Transverse colon (tissue), 4 donors: ENCODE measurements around the gene PHF12. TPM values are rescaled to one million over a fixed set of nuclear protein-coding genes. Genes with fewer than 3 reads are reported as not detected.

Experiments
- DNase-seq: peaks from one replicate; pipeline ENCODE4 v3.0.0-alpha.2; 2019
- H3K27ac ChIP-seq, 4 donors: fragments of 200-600 bp; sonication (generic); 2 replicates each; pipeline ENCODE4 v1.5.1; 2016 to 2018; ENCODE audit warnings: inconsistent platforms in 4 of 4
- H3K27me3 ChIP-seq: fragments of 200-600 bp; sonication (generic); 2 replicates; pipeline ENCODE4 v1.5.1; 2017; ENCODE audit warnings: inconsistent platforms
- H3K36me3 ChIP-seq, 4 donors: fragments of 200-600 bp; sonication (generic); 2 replicates each; pipeline ENCODE4 v1.5.1; 2017 to 2019; ENCODE audit warnings: inconsistent platforms in 4 of 4
- H3K4me1 ChIP-seq, 4 donors: fragments of 200-600 bp; sonication (generic); 2 replicates each; pipeline ENCODE4 v1.5.1; 2017 to 2020; ENCODE audit warnings: inconsistent platforms in 4 of 4
- H3K4me3 ChIP-seq, 4 donors: fragments of 200-600 bp; sonication (generic); 1 replicate in 1 of 4; 2 replicates in 3 of 4; pipeline versions ENCODE4 v1.5.1 to v1.6.1; 2017 to 2019; ENCODE audit warnings: inconsistent platforms in 4 of 4
- H3K9me3 ChIP-seq, 2 donors: fragments of 200-600 bp; sonication (generic); 2 replicates each; pipeline ENCODE4 v1.5.1; 2017 to 2019; ENCODE audit warnings: inconsistent platforms in 2 of 2
- CTCF ChIP-seq, 5 experiments: fragments of 200-600 bp in 3 of 5; fragments of 450-650 bp in 2 of 5; sonication (generic) in 3 of 5; IDR thresholded peaks; 1 replicate in 2 of 5; 2 replicates in 3 of 5; pipeline ENCODE4 v1.5.1; 2016 to 2017; ENCODE audit warnings: antibody characterized with exemption in 5 of 5, inconsistent platforms in 3 of 5, mild to moderate bottlenecking in 2 of 5, moderate library complexity in 1 of 5
- EP300 ChIP-seq: sonication (generic); formaldehyde crosslinking; IDR thresholded peaks from one replicate; pipeline ENCODE4 v1.6.1; 2017; ENCODE audit warnings: antibody characterized with exemption, low read depth
- POLR2A ChIP-seq: fragments of 450-650 bp; IDR thresholded peaks from one replicate; pipeline ENCODE4 v1.6.1; 2016; ENCODE audit warnings: antibody characterized with exemption, mild to moderate bottlenecking, moderate library complexity
- POLR2AphosphoS5 ChIP-seq, 3 donors: sonication (generic); formaldehyde crosslinking; IDR thresholded peaks; one replicate each; pipeline ENCODE4 v1.6.1; 2016; ENCODE audit warnings: antibody characterized with exemption in 3 of 3
- WGBS, 2 donors: methylation state at CpG; one replicate each; pipeline ENCODE4 v1.1.5; 2018; ENCODE audit warnings: low coverage in 1 of 2; 5-methylcytosine and 5-hydroxymethylcytosine counted together
- in situ Hi-C, 4 donors: fragments of 200-750 bp; cut with MboI; loops; one replicate each; pipeline versions ENCODE4 v1.15.0 to v1.15.1; 2017; ENCODE audit warnings: low sequenced_read_pairs in 3 of 4, low pct_ligation_motif_present in 1 of 4, low pct_unique_long_range_greater_than_20kb in 1 of 4
- intact Hi-C: fragments of 100-400 bp; cut with DNase I; formaldehyde crosslinking; loops from one replicate; pipeline ENCODE4 v1.15.1; 2023; ENCODE audit warnings: low total_unique reads
- total RNA-seq, 4 donors: library from RNA; depleted of rRNA; stranded (reverse); fragments of >200 nt; gene quantifications; one replicate each; pipeline ENCODE4 v1.1.0, GENCODE V29; 2016

PHF12 gene
- total RNA-seq, 4 donors from 2014 or later, result 43.5 to 134 (median 60.5) TPM

DNA sequence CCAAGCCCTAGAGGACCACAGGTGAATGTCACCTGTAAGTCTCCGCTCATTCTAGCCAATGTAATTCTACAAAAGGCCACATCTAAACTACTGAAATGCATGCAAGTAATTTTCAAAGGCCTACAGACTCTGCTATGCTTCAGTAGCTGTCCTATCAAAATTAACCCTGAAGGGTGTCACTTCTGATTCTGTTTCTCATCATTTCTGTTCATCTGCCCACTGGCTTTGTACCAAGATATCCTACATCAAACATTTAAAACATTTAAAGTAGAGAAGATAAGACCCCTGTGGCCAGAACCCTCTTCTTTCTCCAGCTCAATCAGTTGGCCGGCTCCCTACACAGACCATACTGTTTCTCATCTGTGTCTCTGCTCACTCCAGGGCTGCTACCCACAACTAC is 21.5 kb downstream of the PHF12 start:
- no peaks in the 10 kb centered on the region for H3K9me3 ChIP-seq
- 88 to 100% methylated on average over 1 to 2 of the region's 2 CpGs for WGBS, 2 donors
- no peak overlapping the region for H3K4me3 ChIP-seq
- TF ChIP-seq POLR2A, result no peak
- intact Hi-C loops (no loop called here), in situ Hi-C loops (no loop called here)
- H3K36me3 ChIP-seq, result peaks cover 0 to 8% (median 0%) of the 10 kb centered on the region in 4 donors
- no peak overlapping the region for H3K27ac ChIP-seq
- peaks cover 0 to 21% (median 3%) of the 10 kb centered on the region in 4 donors for H3K4me1 ChIP-seq
- no peaks in the 10 kb centered on the region for H3K27me3 ChIP-seq
- no peak for DNase-seq

GRCh38 chr17:28928061-28928460 is 23.3 kb downstream of the PHF12 start:
- 80 to 91% methylated on average over 1 to 2 of the region's 2 CpGs for WGBS, 2 donors
- Histone ChIP-seq H3K27me3 (no peaks in the 10 kb centered on the region), H3K9me3 (no peaks in the 10 kb centered on the region), H3K4me1 (peaks cover 0 to 19% (median 3%) of the 10 kb centered on the region in 4 donors), H3K4me3 (no peak overlapping the region), H3K27ac (no peak overlapping the region), H3K36me3 (peaks cover 0 to 19% (median 7%) of the 10 kb centered on the region in 4 donors)
- in situ Hi-C loops (no loop called here), intact Hi-C loops (no loop called here)
- no peak for DNase-seq
- no peak for TF ChIP-seq POLR2AphosphoS5 (IDR thresholded peaks at IDR 0.05)
- TF ChIP-seq CTCF (IDR thresholded peaks at IDR 0.05), result no peak
- no peak for TF ChIP-seq EP300
- TF ChIP-seq POLR2A, result no peak

DNA sequence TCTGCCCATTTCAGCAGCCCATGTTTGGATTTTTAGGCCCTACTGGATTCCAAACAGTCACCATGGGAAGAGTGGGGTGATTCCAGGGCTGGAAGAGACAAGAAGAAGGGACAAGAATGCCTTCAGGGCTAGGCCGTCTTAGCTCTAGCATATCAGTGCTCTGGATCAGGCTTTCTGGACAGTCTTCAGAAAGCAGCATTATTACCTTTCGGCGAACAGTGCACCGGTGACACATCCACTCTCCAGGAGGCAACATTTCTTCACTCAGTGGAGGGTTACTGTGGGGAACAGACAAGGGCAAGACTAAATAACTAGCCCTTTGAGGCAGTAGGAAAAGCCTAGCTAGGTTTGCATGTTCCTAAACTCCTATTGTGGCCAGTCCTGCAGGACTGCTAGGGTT is 24.5 kb downstream of the PHF12 start:
- Histone ChIP-seq H3K4me3 (no peak overlapping the region), H3K36me3 (peaks cover 0 to 27% (median 12%) of the 10 kb centered on the region in 4 donors), H3K9me3 (no peaks in the 10 kb centered on the region), H3K27ac (peak overlapping the region; percentile 18 to 67 (median 32)), H3K27me3 (no peaks in the 10 kb centered on the region), H3K4me1 (peaks cover 0 to 19% (median 3%) of the 10 kb centered on the region in 4 donors)
- TF ChIP-seq POLR2AphosphoS5 (IDR thresholded peaks at IDR 0.05), result no peak
- no peak for TF ChIP-seq CTCF (IDR thresholded peaks at IDR 0.05)
- TF ChIP-seq POLR2A, result no peak
- no peak for TF ChIP-seq EP300
- in situ Hi-C loops, result no loop called here
- 98 to 100% methylated on average over 3 to 4 of the region's 4 CpGs for WGBS, 2 donors
- DNase-seq, result no peak
- intact Hi-C loops, result no loop called here

- TF ChIP-seq CTCF (IDR thresholded peaks at IDR 0.05), result no peak
- no peak for TF ChIP-seq POLR2A
- no peak for TF ChIP-seq EP300
- TF ChIP-seq POLR2AphosphoS5 (IDR thresholded peaks at IDR 0.05), result no peak
- Histone ChIP-seq H3K4me1 (peaks cover 0 to 19% (median 3%) of the 10 kb centered on the region in 4 donors), H3K36me3 (peaks cover 0 to 31% (median 14%) of the 10 kb centered on the region in 4 donors), H3K4me3 (no peak overlapping the region), H3K27me3 (no peaks in the 10 kb centered on the region), H3K27ac (peak overlapping the region; percentile 18 to 67 (median 32)), H3K9me3 (no peaks in the 10 kb centered on the region)
- DNase-seq, result no peak
- 75 to 76% methylated on average over 2 of the region's 2 CpGs for WGBS, 2 donors
- in situ Hi-C loops (no loop called here), intact Hi-C loops (no loop called here)
These were observed 25.0 kb downstream of the PHF12 start for GRCh38 chr17:28926366-28926765.

- no peak for DNase-seq
- no peaks in the 10 kb centered on the region for H3K9me3 ChIP-seq
- TF ChIP-seq POLR2A, result no peak
- no peak for TF ChIP-seq EP300
- TF ChIP-seq POLR2AphosphoS5 (IDR thresholded peaks at IDR 0.05), result no peak
- TF ChIP-seq CTCF (IDR thresholded peaks at IDR 0.05), result no peak
- H3K4me3 ChIP-seq, result no peak overlapping the region
- in situ Hi-C loops (no loop called here), intact Hi-C loops (no loop called here)
- 30 to 85% methylated on average over 2 of the region's 2 CpGs for WGBS, 2 donors
- no peaks in the 10 kb centered on the region for H3K27me3 ChIP-seq
- peaks cover 0 to 19% (median 3%) of the 10 kb centered on the region in 4 donors for H3K4me1 ChIP-seq
- peak overlapping the region; percentile 45 to 67 (median 52) for H3K27ac ChIP-seq
- peaks cover 0 to 35% (median 16%) of the 10 kb centered on the region in 4 donors for H3K36me3 ChIP-seq
These were observed 25.4 kb downstream of the PHF12 start for GRCh38 chr17:28925912-28926365.
